B cell (primary cell): ENCODE data around the gene RAI14.

Experiments
- EZH2 ChIP-seq: IDR thresholded peaks from 2 replicates; pipeline ENCODE4 v1.6.1; 2012; ENCODE audit warnings: borderline replicate concordance, low read depth, mild to moderate bottlenecking, moderate library complexity, low read length; ENCODE audit not compliant: insufficient read depth, poor library complexity, severe bottlenecking
- TF ChIP-seq, protein P1 (sequence below): fragments of 200-600 bp; IDR thresholded peaks from one replicate; pipeline ENCODE4 v1.8.0; 2022; ENCODE audit warnings: antibody characterized with exemption, mild to moderate bottlenecking

DNA sequence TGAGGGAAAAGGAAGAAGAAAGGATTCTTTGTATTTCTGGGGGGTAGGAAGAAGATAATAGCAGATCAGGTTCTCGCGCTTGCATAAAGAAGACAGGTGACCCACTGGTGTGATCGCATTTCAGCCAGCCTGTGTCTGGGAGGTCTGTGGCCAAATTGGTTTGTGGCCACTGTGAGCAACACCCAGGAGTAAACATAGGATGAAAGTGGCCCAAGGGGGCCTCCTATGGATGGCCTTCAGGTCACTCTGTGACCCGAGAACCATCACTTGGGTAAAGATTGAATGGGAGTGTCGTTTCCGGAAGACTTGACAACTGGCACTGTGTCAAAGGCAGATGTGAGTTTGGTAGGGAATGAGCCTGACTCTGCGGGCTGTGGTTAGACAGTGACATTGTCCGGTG is 34.2 kb downstream of the RAI14 start:
- no peak for TF ChIP-seq EZH2
- TF ChIP-seq, protein P1, sequence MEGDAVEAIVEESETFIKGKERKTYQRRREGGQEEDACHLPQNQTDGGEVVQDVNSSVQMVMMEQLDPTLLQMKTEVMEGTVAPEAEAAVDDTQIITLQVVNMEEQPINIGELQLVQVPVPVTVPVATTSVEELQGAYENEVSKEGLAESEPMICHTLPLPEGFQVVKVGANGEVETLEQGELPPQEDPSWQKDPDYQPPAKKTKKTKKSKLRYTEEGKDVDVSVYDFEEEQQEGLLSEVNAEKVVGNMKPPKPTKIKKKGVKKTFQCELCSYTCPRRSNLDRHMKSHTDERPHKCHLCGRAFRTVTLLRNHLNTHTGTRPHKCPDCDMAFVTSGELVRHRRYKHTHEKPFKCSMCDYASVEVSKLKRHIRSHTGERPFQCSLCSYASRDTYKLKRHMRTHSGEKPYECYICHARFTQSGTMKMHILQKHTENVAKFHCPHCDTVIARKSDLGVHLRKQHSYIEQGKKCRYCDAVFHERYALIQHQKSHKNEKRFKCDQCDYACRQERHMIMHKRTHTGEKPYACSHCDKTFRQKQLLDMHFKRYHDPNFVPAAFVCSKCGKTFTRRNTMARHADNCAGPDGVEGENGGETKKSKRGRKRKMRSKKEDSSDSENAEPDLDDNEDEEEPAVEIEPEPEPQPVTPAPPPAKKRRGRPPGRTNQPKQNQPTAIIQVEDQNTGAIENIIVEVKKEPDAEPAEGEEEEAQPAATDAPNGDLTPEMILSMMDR: no peak
